Fibroblast of skin of scalp (primary cell): ENCODE measurements around the gene NPAS3.

Experiments
- DNase-seq: peaks from one replicate; pipeline ENCODE4 v3.0.0-alpha.2; 2013

NPAS3 gene

GRCh38 chr14:33768458-33768830 lies 829.8 kb downstream of the NPAS3 start:
- peak; percentile 73 for DNase-seq

- DNase-seq, result no peak
Measured at GRCh38 chr14:33773205-33774030, 834.7 kb downstream of the NPAS3 start.

- DNase-seq, result no peak
Measured at GRCh38 chr14:33774161-33774560, 835.5 kb downstream of the NPAS3 start.

GRCh38 chr14:33774723-33775470 lies 836.2 kb downstream of the NPAS3 start:
- DNase-seq, result no peak

DNA sequence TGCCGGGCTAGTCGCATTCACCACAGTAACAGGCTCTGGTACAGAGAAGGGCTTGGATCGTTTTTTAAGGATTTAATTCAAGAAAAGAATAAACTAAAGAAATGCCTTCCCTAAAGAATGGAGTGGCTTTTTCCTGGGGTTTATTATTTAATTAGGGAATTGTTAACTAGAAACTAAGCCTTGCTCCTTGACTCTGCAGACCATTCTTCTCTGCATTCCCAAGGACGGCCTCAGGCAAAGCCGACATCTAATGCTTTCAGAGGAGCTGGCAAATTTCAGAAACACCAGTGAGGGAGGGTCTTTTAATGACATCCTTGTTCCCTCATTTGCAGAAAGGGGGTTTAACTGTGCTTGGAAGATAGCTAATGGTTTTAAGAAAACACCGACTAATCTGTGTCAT lies 838.2 kb downstream of the NPAS3 start:
- DNase-seq, result no peak

DNA sequence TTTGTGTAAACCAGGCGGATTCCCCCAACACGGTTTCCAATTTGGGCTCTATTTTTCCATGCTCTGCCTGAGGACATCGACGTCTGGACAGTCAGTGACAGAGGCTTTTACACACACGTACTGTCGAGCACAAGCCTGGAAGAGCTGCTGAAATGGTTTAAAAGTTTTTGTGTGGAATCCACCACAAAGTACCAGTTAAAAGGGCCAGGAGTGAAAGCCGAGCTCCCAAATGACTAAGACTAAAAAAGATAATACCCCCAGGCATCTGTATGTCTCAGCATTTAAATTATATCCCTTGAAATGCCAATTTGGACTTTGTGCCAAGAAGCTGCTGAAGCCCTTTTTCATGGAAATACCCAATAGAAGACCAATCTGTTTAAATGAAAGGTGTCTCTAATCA lies 839.0 kb downstream of the NPAS3 start:
- DNase-seq, result peak; percentile 32

DNA sequence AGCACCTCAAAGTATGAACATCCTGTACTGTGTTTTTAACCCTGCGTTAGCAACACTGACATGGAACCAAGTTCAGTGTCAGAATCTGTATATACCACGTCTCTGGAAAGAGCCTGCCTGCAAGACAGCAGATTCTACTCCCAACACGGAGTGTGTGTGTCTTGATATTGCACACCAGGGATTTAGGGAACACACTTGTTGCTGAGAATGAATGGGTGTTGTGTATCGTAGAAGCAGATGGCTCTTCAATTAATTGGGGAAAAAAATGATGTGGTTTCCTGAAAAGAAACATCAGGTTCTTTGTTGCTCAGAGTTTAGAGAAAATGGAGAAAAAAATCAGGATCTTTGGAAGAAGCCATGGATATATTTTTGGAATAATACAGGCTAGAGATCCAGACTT lies 841.4 kb downstream of the NPAS3 start:
- no peak for DNase-seq

- no peak for DNase-seq
Measured at GRCh38 chr14:33781236-33781635, 842.6 kb downstream of the NPAS3 start.

DNA sequence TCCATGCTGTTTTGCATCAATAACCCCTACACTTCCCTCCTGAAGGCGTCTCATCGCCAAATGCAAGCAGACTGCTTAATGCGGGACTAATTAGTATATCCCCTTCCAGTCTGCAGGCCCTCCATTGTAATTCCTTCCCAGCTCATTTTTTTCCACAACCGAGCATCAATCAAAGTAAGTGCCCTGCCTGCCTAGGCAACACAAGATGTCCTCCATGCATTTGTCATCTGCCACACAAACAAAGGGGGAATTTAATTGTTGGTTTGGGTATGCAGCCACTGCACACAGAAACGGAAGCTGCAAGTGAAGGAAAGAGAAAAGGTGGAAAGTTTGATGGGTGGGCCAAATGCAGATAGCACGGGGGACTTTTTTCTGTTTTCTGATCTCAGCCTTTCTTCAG lies 844.2 kb downstream of the NPAS3 start:
- no peak for DNase-seq

DNA sequence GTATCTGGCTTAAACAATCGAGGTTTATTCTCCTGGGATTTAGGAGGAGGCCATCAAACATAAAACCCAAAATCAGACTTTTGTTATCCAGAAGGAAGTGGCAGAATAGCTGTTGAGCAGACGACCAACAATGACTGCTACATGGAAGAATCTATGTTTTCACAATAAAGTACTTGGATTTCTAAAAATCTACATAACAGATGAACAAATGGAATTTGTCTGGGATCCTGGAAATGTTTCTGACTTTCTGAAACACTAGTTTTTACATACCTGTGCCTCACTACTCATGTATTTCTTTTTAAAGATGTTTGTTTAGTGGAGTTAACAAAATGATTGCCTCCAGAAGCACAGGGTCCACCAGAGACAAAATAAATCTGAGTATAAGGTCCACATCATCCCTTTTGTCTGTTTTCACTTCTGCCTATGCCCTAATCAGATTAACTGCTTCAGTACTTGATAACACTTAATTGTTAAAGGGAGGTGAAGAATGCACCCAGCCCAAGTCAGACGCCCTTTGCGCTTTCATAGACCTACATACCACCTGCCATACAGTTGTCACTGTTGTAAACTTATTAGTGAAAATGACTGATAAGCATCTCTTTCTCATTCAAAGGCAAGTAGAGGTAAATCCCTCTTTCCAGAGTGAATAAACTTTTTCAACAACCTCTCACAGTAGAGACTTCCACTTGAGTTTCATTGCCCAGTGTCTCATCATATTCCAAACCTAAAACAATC lies 847.6 kb downstream of the NPAS3 start:
- DNase-seq, result no peak

DNA sequence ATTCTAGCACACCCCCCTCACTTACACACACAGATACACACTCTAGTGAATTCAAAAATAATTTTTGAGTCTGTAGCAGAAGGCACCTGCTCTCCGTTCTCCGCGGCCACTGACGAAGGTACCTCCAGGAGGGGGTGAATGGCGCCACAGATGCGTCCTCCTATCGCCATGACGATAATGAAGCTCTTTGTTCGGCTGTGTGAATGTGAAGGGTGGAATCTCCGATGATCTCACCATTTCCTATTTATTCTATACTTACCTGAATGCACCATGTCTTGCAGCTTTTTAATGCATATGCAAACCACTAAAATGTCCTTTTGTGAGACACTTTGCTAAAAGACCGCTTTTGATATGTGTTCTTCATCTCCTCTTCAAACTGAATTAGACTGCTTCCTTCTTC lies 849.5 kb downstream of the NPAS3 start:
- no peak for DNase-seq

DNA sequence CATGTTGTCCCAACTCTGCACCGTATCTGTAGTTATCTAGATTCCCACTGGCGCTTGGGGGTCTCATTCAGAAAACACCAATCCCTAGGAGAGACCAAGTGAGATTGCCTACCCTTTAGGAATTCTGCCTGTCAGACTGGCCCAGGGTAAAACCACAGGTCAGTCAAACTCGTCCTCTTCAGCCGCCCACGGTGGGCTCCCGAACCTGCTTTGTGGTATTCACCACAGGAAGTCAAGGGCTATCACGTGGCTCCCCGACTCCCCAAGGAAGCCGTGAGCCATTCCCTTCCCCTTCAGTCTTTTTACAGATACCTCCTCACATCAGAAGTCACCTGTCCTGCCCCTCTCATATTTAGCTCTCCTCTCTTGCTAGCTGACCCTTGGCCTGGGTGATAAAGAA lies 852.3 kb downstream of the NPAS3 start:
- no peak for DNase-seq

- no peak for DNase-seq
Measured at GRCh38 chr14:33792009-33792719, 853.5 kb downstream of the NPAS3 start.

GRCh38 chr14:33792720-33793368 lies 854.2 kb downstream of the NPAS3 start:
- peak; percentile 76 for DNase-seq

DNA sequence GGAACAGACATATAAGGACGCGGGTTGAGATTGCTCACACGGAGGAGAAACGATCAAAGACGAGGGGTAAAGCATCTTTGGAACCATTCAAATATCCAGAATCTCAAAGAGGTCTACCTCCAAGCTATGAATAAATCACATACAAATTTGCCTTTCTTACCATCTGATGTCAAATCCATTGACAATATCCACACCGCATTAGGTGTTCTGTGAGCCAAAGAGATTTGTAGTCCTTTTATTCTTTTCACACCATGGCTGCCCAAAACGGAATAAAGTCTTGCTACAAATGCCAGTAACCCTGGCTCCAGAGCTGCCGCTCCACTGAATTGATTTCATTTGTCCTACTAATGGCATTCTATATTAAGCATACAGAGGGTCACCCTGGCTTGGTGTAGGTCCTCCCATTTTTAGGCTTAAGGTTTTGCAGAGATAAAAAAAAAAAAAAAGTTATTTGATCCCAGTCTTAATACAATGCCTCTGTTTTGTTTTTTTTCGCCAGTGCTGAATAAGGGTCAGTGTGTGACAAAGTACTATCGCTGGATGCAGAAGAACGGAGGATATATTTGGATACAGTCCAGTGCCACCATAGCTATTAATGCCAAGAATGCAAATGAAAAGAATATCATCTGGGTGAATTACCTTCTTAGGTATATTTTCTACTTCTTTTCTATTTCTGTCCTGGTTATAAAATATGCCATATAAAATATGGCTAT lies 854.9 kb downstream of the NPAS3 start:
- no peak for DNase-seq

GRCh38 chr14:33794791-33795305 lies 856.2 kb downstream of the NPAS3 start:
- DNase-seq, result peak; percentile 31

GRCh38 chr14:33796356-33796755 lies 857.7 kb downstream of the NPAS3 start:
- peak; percentile 45 for DNase-seq

GRCh38 chr14:33799705-33800570 lies 861.3 kb downstream of the NPAS3 start:
- DNase-seq, result no peak

DNA sequence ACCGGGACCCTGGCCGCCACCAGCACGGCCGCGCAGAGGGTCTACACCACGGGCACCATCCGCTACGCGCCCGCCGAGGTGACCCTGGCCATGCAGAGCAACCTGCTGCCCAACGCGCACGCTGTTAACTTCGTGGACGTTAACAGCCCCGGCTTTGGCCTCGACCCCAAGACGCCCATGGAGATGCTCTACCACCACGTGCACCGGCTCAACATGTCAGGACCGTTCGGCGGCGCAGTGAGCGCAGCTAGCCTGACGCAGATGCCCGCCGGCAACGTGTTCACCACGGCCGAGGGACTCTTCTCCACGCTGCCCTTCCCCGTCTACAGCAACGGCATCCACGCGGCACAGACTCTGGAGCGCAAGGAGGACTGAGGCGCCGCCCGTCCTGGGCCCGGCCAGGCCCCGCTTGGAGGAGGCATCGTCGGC lies 862.1 kb downstream of the NPAS3 start:
- no peak for DNase-seq

DNA sequence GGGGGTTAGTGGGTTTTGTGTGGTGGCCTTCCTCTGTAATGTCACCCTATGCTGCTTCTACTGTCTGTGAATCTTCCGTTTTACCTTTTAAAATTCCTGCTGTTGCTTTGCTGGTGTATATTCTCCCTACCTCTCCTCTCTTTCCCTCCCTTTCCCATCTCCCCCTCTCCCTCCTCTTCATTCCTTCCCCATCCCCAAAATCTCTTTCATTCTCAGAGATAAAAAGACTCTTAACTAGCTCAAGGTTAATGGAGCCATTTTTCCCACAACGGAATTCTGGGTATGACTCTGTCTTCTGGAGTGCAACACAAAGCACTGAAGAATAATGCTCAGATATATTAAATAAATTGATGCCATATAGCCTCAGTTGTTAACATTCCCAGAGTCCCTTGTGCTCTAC lies 864.1 kb downstream of the NPAS3 start:
- no peak for DNase-seq
